NCI-H2227 (cell line): Measurements from ENCODE around the gene TNS1.

Source experiments
- DNase-seq: peaks from one replicate; lab custom pipeline; 2025; ENCODE audit not compliant: unreplicated experiment; lab: John Stamatoyannopoulos, UW

TNS1 gene

DNA sequence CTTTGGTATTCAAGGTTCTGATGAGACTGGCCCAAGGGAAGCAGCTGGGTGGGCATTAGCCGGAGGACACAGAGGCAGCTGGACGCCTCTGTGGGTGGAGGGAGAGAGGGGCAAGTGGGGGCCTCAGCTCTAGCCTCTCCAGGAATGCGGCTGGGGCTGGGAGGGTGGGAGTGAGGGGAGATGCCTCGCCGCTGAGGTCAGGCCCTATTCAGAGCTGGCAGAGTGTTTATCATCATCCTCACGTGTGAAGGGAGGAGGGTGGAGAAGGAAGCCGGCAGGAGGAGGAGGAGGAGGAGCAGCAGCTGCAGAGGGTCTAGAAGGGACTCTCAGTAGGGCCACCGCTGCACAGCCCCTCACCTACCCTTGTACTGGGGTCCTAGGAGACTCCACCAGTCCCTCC is 43.1 kb downstream of the TNS1 start:
- no peak for DNase-seq

DNA sequence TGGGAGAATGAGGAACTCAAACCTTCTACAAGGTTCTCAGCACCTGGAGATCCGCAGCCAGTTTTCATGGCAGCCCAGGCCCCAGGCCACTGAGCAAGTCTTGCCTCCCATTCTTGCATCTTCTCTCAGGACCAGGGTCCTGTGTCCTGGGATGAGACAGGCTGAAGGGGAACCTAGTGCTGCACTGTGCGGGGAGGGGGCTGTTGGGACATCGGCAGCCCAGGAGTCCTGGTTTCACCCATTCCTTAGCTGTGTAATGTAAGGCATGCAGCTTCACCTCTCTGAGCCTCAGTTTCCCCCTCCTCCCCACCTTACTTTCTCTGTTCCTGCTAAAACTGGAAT is 43.9 kb downstream of the TNS1 start:
- DNase-seq: no peak

DNA sequence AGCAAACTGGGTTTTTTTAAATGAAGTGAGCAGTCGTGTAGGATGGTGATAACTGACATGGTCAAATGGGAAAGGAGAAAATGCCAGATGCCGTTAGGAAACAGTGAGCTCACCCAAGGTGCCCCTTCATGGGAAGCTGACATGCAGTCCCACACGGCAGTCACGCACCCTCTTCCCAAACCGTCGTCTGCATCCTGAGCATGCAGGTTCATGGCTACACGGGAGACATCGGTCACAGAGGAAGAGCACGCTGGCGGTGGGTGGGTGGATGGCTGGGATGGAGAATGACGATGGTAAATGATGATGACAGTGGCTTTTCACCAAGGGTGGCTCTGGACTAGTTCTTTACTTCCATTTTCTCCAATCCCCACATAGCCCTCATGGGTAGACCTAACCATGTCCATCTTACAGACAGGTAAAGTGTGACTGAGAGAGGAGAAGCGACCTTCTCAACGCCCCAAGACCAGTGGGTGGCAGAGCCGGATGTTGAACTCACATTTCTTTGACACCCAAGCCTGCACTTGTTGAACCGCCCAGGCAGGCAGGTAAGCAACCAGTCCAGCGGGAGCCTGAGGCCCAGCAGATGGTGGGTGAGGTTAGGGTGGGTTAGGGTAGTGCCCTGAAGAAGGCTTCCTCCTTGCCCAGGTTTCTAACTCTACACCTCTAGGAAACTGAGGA is 44.5 kb downstream of the TNS1 start:
- no peak for DNase-seq

DNA sequence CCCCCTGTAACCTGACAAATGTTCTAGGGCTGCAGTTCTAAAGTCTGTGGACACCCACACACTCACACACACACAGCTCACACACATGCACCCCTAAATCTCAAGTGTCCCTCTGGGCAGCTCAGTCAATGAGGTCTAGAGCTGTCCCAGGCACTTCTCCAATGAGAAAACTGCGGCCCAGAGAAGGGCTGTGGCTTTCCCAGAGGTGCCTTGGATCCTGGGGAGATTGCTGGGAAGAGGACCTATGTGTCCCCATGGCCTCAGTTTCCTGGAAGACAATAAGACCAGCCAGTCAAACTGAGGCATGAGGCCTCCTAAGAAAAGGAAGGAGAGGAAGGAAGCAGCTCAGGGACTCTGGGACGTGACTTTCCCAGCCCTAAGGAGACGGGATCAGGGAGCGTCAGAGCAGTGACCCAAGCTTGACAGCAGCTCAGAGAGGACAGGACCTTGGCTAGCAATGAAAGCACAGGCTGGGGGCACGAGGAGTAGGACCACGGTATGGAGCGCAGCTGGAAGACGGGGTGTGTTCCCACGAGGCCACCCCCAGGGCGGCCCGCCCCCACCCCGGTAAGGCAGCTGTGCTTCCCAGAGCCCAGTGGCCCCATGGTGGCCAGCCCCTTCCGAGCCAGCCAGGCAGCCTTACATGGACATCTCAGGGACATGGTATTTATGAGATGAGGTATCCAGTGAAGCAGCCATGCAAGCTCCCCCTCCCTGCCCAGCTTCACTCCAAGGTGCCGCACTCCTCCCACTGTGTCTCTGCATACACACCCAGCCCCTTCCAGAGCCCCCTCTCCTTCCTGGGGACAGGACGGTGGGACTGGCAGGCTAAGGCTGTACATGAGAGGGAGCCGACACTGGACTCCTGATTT is 46.0 kb downstream of the TNS1 start:
- no peak for DNase-seq

DNA sequence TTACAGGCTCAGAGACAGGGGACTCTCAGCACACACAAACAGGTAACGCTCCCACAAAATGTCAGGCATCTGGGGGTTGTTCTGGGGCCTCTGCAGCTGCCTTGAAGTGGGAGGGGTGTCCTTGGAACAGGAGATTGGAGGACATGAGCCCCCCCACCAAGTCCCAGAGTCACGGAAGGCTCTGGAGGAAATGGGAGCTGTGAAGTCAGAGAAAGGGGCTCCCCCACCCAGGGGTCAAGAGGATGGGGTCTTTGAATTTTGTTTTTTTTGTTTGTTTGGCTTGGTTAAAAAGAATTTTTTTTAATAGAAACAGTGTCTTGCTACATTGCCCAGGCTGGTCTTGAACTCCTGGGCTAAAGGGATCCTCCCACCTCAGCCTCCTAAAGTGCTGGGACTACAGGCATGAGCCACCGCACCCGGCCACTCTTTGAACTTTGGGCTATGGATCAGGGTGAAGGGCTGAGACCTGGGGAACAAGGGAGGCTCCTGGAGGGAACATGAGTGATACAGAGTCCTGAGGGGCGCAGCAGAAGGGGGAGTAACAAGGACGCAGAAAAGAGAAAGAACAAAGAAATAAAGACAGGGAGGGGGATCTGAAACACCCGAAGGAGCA is 46.8 kb downstream of the TNS1 start:
- DNase-seq: no peak

DNA sequence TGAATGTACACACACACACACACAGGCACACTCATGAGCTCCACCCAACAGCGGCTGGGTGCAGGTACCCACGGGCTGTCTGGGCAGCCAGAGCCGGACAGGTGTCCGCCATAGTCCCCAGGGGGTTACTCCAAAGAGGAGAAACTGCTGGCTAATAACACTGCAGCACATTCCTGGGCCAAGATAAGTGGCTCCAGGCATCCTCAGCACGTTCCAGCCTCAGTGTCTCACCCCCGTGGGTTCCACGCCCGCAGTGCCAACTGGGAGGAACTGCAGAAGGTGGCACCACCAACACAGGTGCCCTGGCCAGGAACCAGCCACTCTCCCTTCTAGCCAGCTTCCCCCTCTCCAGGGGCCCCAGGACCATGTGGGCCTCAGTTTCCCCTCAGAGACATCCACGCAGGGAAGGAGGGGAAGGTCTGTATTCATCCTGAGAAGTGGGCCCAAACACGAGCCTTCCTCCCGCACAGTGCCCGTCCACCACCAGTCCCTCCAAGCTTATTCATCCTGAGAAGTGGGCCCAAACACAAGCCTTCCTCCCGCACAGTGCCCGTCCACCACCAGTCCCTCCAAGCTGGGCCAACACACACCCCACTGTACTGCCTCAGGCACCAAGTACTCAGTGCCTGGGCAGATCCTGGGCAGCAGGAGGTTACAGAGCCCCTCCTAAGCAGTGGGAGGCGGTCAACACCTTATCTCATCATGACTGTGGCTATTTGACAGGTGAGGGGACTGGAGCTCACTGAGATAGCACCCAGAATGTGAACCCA is 47.6 kb downstream of the TNS1 start:
- DNase-seq: no peak

DNA sequence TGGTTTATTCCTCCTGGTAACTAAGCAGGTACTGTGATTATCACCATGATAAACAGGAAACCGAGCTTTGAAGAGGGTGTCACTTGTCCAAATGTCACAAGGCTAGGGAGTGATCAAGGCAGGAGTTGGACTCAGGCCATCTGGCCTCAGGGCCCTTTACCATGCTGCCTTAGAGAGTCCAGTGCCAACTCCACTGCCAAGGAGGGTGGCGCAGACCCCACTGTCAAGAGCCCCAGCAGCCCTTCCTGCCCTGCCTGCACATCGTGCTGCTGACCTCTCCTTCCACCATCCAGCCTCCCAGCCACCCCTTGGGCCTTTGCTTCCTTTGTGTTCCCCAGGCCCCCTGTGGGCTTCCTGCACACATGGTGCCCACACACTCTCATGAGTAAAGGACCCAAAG is 48.3 kb downstream of the TNS1 start:
- DNase-seq: no peak

DNA sequence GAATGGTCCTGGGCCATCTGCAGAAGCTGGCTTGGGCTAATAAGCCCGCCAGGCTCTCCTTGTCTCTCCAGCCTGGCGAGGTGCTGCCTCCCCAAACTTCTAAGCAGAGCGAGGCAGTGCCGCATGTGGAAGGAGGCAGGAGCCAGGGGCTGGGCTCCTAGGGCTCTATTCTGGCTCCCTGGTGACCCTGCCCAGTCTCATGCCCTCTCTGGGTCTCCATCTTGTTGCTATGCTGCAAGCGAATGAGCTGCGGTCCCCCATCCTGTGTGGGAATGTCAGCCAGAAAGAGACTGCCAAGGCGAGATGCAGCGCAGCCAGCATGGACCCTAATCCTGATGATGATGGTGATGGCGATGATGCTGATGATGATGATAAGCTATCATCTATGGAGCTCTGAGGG is 48.7 kb downstream of the TNS1 start:
- no peak for DNase-seq

DNA sequence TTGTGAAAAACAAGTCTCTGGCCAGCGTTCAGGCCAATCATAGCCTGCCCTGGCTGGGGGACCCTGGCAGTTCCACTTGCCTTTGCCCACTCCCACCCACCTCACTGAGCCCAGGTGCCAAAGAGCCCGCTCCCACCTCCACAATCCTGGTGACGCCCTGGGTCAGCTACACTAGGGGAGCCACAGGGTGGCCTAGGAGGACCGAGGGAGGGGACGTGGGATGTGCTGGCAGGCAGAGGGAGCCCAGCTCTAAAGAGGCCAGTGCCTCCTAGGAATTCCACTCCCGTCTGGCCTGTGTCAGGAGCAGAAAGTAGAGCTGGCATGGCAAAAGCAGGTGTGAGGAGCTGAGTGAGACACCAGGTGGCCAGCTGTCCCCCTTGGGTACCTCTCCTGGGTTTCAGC is 49.3 kb downstream of the TNS1 start:
- no peak for DNase-seq

DNA sequence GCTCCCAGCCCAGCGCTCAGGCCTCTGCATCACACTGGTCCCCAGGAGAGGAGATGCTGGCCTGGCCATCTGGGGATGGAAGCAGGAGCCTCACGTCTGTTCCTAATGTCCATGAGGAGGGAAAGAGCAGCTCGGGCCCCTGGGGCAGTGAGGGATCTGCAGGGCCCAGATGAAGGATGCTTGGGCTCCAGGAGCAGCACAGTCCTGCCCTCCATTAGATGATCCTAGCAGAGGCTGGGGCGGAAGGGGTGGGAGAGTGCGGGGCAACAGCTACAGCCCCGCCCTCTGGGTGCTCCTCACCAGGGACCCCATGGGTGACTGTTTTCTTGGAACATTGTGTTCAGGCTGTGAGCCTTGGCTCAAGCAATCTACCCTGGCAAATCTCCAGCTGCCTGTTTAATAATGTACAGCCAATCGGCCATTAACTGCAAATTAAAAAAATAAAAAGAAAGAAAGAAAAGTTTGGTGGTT is 49.7 kb downstream of the TNS1 start:
- DNase-seq: no peak

DNA sequence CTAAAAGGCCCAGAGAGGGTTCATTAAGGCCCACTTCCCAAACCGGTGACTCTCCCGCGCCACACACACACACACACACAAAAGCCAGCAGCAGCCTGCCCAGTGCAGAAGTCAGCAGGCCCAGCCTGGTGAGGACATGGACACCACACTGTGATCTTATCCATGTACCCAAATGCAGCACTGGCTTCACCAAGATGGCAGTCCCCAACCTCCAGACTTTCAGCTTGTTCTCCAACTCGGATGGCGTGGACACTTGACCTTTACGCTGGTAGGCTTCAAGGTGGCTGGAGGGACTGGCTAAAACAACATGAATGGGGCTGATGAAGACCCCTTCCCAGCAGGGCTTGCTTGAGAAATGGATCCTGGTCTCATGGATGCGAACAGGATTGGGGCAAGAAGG is 50.4 kb downstream of the TNS1 start:
- DNase-seq: no peak

DNA sequence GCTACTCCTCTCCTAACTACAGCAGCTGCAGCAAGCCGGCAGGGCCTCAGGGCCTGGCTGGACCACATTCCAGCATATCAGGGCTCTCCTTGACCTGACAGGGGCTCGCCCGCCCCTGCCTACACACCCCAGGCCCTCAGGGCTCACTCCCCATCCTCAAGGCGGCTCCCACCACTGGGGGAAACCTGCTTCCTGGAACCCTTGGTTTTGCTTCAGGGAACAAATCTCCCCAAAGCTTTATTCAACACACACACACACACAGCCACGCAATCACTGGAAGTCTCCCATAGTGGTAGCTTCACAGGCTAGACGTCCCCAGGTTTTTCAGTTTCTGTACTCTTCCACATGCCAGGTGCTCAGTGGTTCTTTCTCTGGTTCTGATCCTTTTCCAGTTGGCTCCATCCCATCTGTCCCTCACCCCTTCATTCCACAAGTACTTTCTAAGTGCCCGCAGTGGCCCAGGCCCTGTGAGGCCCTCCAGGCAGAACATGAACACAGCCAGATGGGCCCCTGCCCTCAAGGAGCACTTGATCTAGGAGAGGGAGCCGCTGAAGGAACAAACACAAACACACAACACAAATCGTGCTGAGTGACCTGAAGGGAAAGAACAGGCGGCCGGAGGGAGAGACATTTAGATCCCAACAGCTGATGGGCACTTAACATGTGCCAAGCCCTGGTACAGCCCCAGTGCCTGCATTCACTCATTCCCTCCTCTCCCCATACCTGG is 51.1 kb downstream of the TNS1 start:
- DNase-seq: no peak

DNA sequence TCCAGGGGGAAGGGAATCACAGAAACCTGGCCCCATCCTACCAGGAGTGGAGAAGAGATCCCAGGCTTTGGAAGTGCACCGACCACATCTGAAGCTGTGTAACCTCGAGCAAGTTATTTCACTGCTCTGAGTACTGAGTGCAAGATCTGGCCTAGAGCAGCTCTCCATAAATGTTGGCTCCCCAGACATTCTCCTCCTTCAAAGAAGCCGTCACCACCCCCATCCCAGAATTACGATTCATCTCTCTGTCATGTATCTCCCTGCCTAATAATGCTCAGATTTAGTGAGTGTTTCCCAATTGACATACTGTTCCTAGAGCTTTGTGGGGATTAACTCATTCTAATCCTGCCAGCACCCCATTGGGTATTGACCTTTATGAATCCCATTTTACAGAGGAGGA is 51.7 kb downstream of the TNS1 start:
- DNase-seq: no peak

DNA sequence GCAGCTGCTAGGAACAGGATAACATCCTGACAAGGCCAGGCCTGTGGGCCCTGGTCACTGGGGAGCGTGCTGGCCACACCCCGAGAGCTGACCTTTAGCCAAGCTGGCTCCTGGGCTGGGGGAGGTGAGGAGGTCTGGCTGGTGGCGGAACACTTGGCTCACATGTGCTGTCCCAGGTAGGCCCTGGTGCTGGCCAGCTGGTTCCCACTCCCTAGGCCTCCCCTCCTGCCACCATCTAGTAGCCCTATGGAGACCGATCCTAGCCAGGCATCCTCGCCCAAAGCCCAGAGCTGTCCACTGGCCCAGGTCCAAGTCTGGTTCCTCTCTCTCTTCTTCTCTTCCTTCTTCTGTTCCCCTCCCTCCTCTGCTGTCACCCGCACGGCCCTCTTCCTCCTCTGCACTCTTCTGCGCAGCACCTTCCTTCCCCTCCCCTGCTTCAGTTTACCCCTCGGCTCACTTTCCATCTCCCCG is 52.4 kb downstream of the TNS1 start:
- DNase-seq: no peak

DNA sequence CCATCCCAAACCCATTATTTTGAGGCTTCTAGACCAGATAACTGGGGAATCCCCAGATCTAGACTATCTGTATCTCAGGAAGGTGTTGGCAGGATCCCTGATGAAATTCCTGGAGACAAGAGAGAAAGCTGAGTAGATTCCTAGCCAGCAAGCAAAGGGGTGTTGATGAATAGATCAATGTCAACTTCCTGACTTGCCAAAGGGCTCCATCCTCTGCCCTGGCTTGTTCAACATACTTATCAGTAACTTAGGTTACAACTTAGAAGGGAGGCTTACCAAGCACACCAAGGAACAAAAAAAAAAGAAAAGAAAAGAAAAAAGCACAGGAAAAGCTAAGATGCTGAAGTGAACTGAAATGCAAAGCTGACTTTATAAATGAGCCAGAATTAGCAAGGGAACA is 53.3 kb downstream of the TNS1 start:
- no peak for DNase-seq

DNA sequence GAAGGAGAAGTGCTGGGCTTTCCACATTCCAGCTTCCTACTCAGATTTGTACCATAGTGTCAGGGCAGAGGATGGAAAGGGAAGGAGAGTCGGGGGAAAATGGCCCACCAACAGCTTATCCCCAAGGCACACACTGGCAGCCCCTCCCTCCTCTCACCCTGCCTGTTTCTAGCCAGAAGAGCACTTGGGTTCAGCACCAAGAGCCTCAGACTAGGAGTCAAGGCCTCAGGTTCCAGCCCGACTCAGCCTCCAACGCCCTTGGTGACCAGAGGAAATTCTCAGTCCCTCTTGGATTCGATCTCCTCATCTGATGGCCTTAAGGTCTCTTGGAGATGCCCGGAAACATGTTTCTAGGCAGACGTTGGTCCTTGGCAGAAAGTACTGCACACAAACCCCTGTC is 53.9 kb downstream of the TNS1 start:
- no peak for DNase-seq

DNA sequence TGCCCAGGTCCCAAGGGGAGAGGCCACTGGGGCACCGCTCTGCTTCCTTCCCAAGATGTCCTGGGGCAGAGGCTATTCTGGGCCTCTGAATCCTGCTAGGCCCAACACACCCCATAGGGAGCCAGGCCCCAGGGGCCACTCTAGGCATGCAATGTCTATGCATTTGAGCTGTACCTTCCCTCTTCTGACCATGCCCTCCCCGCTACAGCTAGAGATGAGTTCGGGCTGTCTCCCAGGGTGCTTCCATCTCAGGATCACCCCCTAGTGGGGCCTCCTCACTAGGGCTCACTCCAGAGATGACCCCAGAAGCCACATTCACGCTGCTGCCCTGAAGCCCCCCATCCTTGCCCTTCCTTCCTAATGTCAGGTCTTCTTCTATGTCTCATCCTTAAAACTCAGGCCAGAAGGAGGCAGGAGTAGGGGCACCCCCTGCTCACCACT is 54.4 kb downstream of the TNS1 start:
- no peak for DNase-seq

DNA sequence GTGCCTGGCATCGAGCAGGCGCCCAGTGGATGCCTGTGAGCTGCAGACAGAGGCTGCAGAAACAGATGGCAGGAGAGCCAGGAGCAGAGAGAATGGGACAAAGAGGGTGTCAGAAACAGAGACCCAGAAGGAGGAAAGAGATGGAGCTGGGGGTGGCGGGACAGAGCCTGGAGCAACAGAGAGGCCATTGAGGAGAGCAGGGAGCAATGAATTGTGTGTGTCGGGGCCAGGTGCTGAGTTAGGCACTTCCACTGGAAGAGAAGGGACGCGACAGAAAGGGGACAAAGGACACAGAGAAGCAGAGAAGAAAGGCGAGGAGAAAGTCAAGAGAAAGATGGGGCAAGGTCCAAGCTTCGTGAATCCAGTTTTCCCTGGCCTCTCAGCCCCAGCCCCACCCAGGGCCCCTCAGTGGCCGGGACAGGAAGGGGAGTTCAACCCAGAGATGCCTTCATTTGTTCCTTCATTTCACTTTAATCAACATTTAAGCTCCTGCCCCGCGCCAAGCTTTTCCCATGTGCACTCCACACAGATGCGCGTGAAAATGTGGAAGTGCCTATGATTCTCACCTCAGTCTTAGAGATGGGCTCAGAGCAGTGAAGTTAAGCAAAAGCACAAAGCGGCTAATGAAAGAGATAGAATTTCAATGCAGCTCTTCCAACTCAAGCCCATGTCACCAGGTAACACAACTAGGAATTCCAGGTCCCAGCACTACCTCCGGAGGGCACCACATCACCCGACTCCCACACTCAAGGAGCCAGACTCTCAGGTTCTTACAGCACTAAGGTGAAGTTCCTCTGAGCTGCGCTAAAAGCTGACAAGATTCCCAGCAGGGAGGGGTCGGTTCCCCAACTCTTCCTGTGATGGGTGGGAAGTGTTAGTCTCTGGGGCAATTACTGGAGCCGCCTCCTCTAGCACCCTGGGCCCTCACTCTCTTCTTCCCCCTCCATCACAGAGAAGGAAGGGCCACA is 55.1 kb downstream of the TNS1 start:
- no peak for DNase-seq

DNA sequence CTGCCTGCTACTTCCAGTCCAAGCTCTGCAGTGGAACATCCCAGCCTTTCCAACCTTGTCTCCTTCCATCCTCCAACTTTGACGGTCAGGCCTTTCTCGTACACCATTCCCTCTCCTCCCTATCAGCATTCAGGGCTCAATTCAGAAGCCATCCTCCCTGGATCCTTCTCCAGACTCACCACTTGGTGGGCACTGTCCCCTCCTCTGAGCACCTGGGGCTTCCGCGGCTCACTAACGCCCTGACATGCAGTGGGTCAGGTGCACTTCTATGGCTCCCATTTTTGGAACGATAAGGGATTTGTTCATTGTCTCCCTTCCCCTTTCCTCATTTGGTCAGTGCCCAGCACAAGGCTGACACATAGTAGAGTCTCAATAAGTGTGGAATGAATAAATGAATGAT is 56.7 kb downstream of the TNS1 start:
- DNase-seq: no peak
